DND-41 (cell line): ENCODE measurements around the gene ACBD4.
A peak's percentile ranks its signal among the peaks of the same experiment; 100 is the strongest.

ENCODE experiments used
- ATAC-seq: fragments of 200-7000 bp; cut with Tn5 transposase; 3 replicates; pipeline ENCODE4 v1.9.1; 2021; ENCODE audit warnings: low read depth; ENCODE audit not compliant: insufficient read depth
- DNase-seq: peaks from one replicate; pipeline ENCODE4 v3.0.0-alpha.2; 2020
- H2AFZ ChIP-seq: 2 replicates; pipeline ENCODE4 v1.6.0; 2012; ENCODE audit warnings: low read depth, low read length
- H3K27ac ChIP-seq: 2 replicates; pipeline ENCODE4 v1.5.1; 2012; ENCODE audit warnings: low read length, inconsistent platforms
- H3K27me3 ChIP-seq: fragments of 200-600 bp; sonication (generic); 2 replicates; pipeline ENCODE4 v1.6.0; 2012; ENCODE audit warnings: low read length, mild to moderate bottlenecking, inconsistent platforms; ENCODE audit not compliant: insufficient read depth, poor library complexity
- H3K36me3 ChIP-seq: 2 replicates; pipeline ENCODE4 v1.5.1; 2012; ENCODE audit warnings: low read length, inconsistent platforms; ENCODE audit not compliant: insufficient read depth
- H3K4me1 ChIP-seq: 2 replicates; pipeline ENCODE4 v1.5.1; 2012; ENCODE audit warnings: mild to moderate bottlenecking, low read length; ENCODE audit not compliant: insufficient read depth
- H3K4me2 ChIP-seq: 2 replicates; pipeline ENCODE4 v1.6.0; 2012; ENCODE audit warnings: mild to moderate bottlenecking, moderate library complexity, low read length, inconsistent platforms; ENCODE audit not compliant: insufficient read depth
- H3K4me3 ChIP-seq, 2 experiments: fragments of 200-600 bp in 1 of 2; shearing (Covaris generic) in 1 of 2; 2 replicates each; pipeline ENCODE4 v1.5.1; 2012 to 2016; ENCODE audit warnings: inconsistent platforms in 2 of 2, low read length in 2 of 2, mild to moderate bottlenecking in 2 of 2, low read depth in 1 of 2, moderate library complexity in 1 of 2
- H3K79me2 ChIP-seq: 2 replicates; pipeline ENCODE4 v1.6.0; 2012; ENCODE audit warnings: low read length, inconsistent platforms; ENCODE audit not compliant: insufficient read depth
- H3K9ac ChIP-seq: 2 replicates; pipeline ENCODE4 v1.6.0; 2012; ENCODE audit warnings: low read depth, mild to moderate bottlenecking, inconsistent platforms, low read length, moderate library complexity
- H3K9me3 ChIP-seq: 2 replicates; pipeline ENCODE4 v1.5.1; 2012; ENCODE audit warnings: low read length, moderate library complexity, mild to moderate bottlenecking, inconsistent platforms; ENCODE audit not compliant: insufficient read depth, severe bottlenecking
- H4K20me1 ChIP-seq: 2 replicates; pipeline ENCODE4 v1.6.0; 2012; ENCODE audit warnings: low read length; ENCODE audit not compliant: insufficient read depth
- CTCF ChIP-seq: IDR thresholded peaks from 2 replicates; pipeline ENCODE4 v1.5.1; 2012; ENCODE audit warnings: borderline replicate concordance, low read length, moderate library complexity, mild to moderate bottlenecking; ENCODE audit not compliant: poor library complexity, severe bottlenecking; ENCODE audit errors: extremely low read depth
- EZH2 ChIP-seq: IDR thresholded peaks from 3 replicates; pipeline ENCODE4 v1.6.1; 2012; ENCODE audit warnings: borderline replicate concordance, low read depth, mild to moderate bottlenecking, moderate library complexity, low read length, inconsistent platforms; ENCODE audit not compliant: severe bottlenecking

Gene ACBD4

GRCh38 chr17:45135192-45135977 is at the start of gene ACBD4:
Gene ACBD4, plus strand, starts transcription at chr17:45135687. Its CDS starts 458 bp downstream, at chr17:45136145.
- Histone ChIP-seq H3K27ac (peak within 1 kb of the TSS; percentile 68), H3K27me3 (no peaks in the 10 kb centered on the region), H3K4me3 (peak within 1 kb of the TSS; percentile 22 to 66; a peak in 3 of 4 replicates), H3K9ac (peak within 1 kb of the TSS; percentile 59), H3K4me1 (peaks cover 37% of the 10 kb centered on the region), H3K36me3 (peaks cover 11% of the 10 kb centered on the region; the same call in 1 of the 2 replicates), H3K4me2 (peak within 1 kb of the TSS; percentile 81), H4K20me1 (no peaks in the 10 kb centered on the region), H3K79me2 (peaks cover 7% of the 10 kb centered on the region; the same call in 1 of the 2 replicates), H3K9me3 (no peaks in the 10 kb centered on the region), H2AFZ (peak within 1 kb of the TSS; percentile 76)
- ATAC-seq (peak; percentile 92), DNase-seq (peak; percentile 96)
- no peak for TF ChIP-seq EZH2
- TF ChIP-seq CTCF, result peak; percentile 100

GRCh38 chr17:45086391-45086790 is 49.1 kb upstream of the ACBD4 start:
- ATAC-seq, result no peak
- Histone ChIP-seq H3K79me2 (peaks cover 6% of the 10 kb centered on the region; the same call in 1 of the 2 replicates), H3K9me3 (no peaks in the 10 kb centered on the region), H3K4me1 (no peaks in the 10 kb centered on the region), H3K9ac (no peak overlapping the region), H3K36me3 (peaks cover 95% of the 10 kb centered on the region), H3K27ac (no peak overlapping the region), H3K4me2 (no peak overlapping the region), H4K20me1 (peaks cover 9% of the 10 kb centered on the region; the same call in 1 of the 2 replicates), H3K4me3 (no peak overlapping the region), H3K27me3 (no peaks in the 10 kb centered on the region), H2AFZ (no peak overlapping the region)
- no peak for DNase-seq
- TF ChIP-seq EZH2 (no peak), CTCF (no peak)

- Histone ChIP-seq H2AFZ (no peak overlapping the region), H3K9ac (no peak overlapping the region), H3K9me3 (no peaks in the 10 kb centered on the region), H3K79me2 (peaks cover 4% of the 10 kb centered on the region; the same call in 1 of the 2 replicates), H3K4me3 (no peak overlapping the region), H3K4me1 (no peaks in the 10 kb centered on the region), H3K36me3 (peaks cover 95% of the 10 kb centered on the region), H4K20me1 (peaks cover 9% of the 10 kb centered on the region; the same call in 1 of the 2 replicates), H3K27ac (no peak overlapping the region), H3K4me2 (no peak overlapping the region), H3K27me3 (no peaks in the 10 kb centered on the region)
- no peak for DNase-seq
- TF ChIP-seq CTCF (no peak), EZH2 (no peak)
- no peak for ATAC-seq
These were observed 48.5 kb upstream of the ACBD4 start for GRCh38 chr17:45086865-45087503.
